ENCODE data around the gene GALNT13. TPM values are rescaled to one million over a fixed set of nuclear protein-coding genes. Genes with fewer than 3 reads are reported as not detected.

Gene GALNT13
- total RNA-seq, 1 experiment from 2014 or later: not detected

- H3K27me3 ChIP-seq (replicated peaks; ENCODE audit: control insufficient read depth, insufficient read depth, low read length): no peaks in the 10 kb centered on the region
- intact Hi-C loops (cut with micrococcal nuclease; ENCODE audit: unreplicated experiment): no loop called here
- ChIA-PET POLR2A (no interaction called here), CTCF (no interaction called here)
- Mint-ChIP-seq H3K27ac (ENCODE audit: unreplicated experiment) (no peak overlapping the region), H3K4me3 (ENCODE audit: unreplicated experiment) (no peak overlapping the region), H3K9me3 (ENCODE audit: unreplicated experiment) (no peaks in the 10 kb centered on the region), H3K4me1 (ENCODE audit: low read depth, unreplicated experiment) (no peaks in the 10 kb centered on the region), H3K27me3 (ENCODE audit: insufficient read depth, unreplicated experiment) (no peaks in the 10 kb centered on the region), H3K36me3 (ENCODE audit: insufficient read depth, unreplicated experiment) (no peaks in the 10 kb centered on the region)
- no peak for DNase-seq
- no peak overlapping the region for H3K4me3 ChIP-seq (ENCODE audit: low read depth, low read length)
- no peaks in the 10 kb centered on the region for H3K36me3 ChIP-seq (ENCODE audit: control insufficient read depth, insufficient read depth, low read length)
- no peaks in the 10 kb centered on the region for H3K4me1 ChIP-seq
- TF ChIP-seq CTCF (IDR thresholded peaks at IDR 0.05; ENCODE audit: insufficient read depth in 1 of 2, low read depth in 1 of 2, low read length in 1 of 2, severe bottlenecking in 1 of 2, unreplicated experiment in 1 of 2): no peak
- BruUV-seq (replicated peaks): no TSS peak
- no peaks in the 10 kb centered on the region for H3K9me3 ChIP-seq
Observed at GRCh38 chr2:154428022-154428421, 556.3 kb downstream of the GALNT13 start.

- no peaks in the 10 kb centered on the region for H3K36me3 ChIP-seq (ENCODE audit: control insufficient read depth, insufficient read depth, low read length)
- Mint-ChIP-seq H3K27me3 (ENCODE audit: insufficient read depth, unreplicated experiment) (no peaks in the 10 kb centered on the region), H3K36me3 (ENCODE audit: insufficient read depth, unreplicated experiment) (no peaks in the 10 kb centered on the region), H3K4me3 (ENCODE audit: unreplicated experiment) (no peak overlapping the region), H3K4me1 (ENCODE audit: low read depth, unreplicated experiment) (no peaks in the 10 kb centered on the region), H3K27ac (ENCODE audit: unreplicated experiment) (no peak overlapping the region), H3K9me3 (ENCODE audit: unreplicated experiment) (no peaks in the 10 kb centered on the region)
- no peaks in the 10 kb centered on the region for H3K4me1 ChIP-seq
- H3K9me3 ChIP-seq: no peaks in the 10 kb centered on the region
- no TSS peak for BruUV-seq (replicated peaks)
- no peak overlapping the region for H3K4me3 ChIP-seq (ENCODE audit: low read depth, low read length)
- intact Hi-C loops (cut with micrococcal nuclease; ENCODE audit: unreplicated experiment): no loop called here
- no peak for DNase-seq
- TF ChIP-seq CTCF (IDR thresholded peaks at IDR 0.05; ENCODE audit: insufficient read depth in 1 of 2, low read depth in 1 of 2, low read length in 1 of 2, severe bottlenecking in 1 of 2, unreplicated experiment in 1 of 2): no peak
- POLR2A ChIA-PET: no interaction called here
- CTCF ChIA-PET: no interaction called here
- H3K27me3 ChIP-seq (replicated peaks; ENCODE audit: control insufficient read depth, insufficient read depth, low read length): no peaks in the 10 kb centered on the region
Observed at GRCh38 chr2:154433010-154433409, 561.3 kb downstream of the GALNT13 start.

- Mint-ChIP-seq H3K4me3 (ENCODE audit: unreplicated experiment) (no peak overlapping the region), H3K27me3 (ENCODE audit: insufficient read depth, unreplicated experiment) (no peaks in the 10 kb centered on the region), H3K9me3 (ENCODE audit: unreplicated experiment) (no peaks in the 10 kb centered on the region), H3K36me3 (ENCODE audit: insufficient read depth, unreplicated experiment) (no peaks in the 10 kb centered on the region), H3K4me1 (ENCODE audit: low read depth, unreplicated experiment) (no peaks in the 10 kb centered on the region), H3K27ac (ENCODE audit: unreplicated experiment) (no peak overlapping the region)
- H3K9me3 ChIP-seq: no peaks in the 10 kb centered on the region
- POLR2A ChIA-PET: no interaction called here
- no peaks in the 10 kb centered on the region for H3K36me3 ChIP-seq (ENCODE audit: control insufficient read depth, insufficient read depth, low read length)
- no peaks in the 10 kb centered on the region for H3K27me3 ChIP-seq (replicated peaks; ENCODE audit: control insufficient read depth, insufficient read depth, low read length)
- intact Hi-C loops (cut with micrococcal nuclease; ENCODE audit: unreplicated experiment): no loop called here
- no peak for DNase-seq
- TF ChIP-seq CTCF (IDR thresholded peaks at IDR 0.05; ENCODE audit: insufficient read depth in 1 of 2, low read depth in 1 of 2, low read length in 1 of 2, severe bottlenecking in 1 of 2, unreplicated experiment in 1 of 2): no peak
- CTCF ChIA-PET: no interaction called here
- BruUV-seq (replicated peaks): no TSS peak
- H3K4me1 ChIP-seq: no peaks in the 10 kb centered on the region; the same call in 1 of the 2 replicates
- no peak overlapping the region for H3K4me3 ChIP-seq (ENCODE audit: low read depth, low read length)
Observed at GRCh38 chr2:154437104-154437503, 565.4 kb downstream of the GALNT13 start.

Measured in Caco-2 (cell line).